ENCODE results near the gene FOXP1. TPM values are rescaled to one million over a fixed set of nuclear protein-coding genes. Genes with fewer than 3 reads are reported as not detected.

Gene FOXP1
- total RNA-seq, 1 donor from 2014 or later = 107 TPM

GRCh38 chr3:71536376-71536965, 47.1 kb downstream of the FOXP1 start:
- peak overlapping the region; percentile 93 for H3K27ac ChIP-seq (ENCODE audit: low read depth, low read length)
- Mint-ChIP-seq H3K36me3 (ENCODE audit: low read depth, unreplicated experiment) (peaks cover 21% of the 10 kb centered on the region), H3K4me1 (ENCODE audit: low read depth, unreplicated experiment) (peaks cover 65% of the 10 kb centered on the region), H3K27ac (ENCODE audit: unreplicated experiment) (peak overlapping the region; percentile 96), H3K9me3 (ENCODE audit: unreplicated experiment) (no peaks in the 10 kb centered on the region), H3K4me3 (ENCODE audit: unreplicated experiment) (no peak overlapping the region), H3K27me3 (ENCODE audit: low read depth, unreplicated experiment) (no peaks in the 10 kb centered on the region)
- no peaks in the 10 kb centered on the region for H3K36me3 ChIP-seq (ENCODE audit: insufficient read depth, low read length)
- FAIRE-seq (peak; percentile 20), DNase-seq (ENCODE audit: low read depth) (peak; percentile 93)
- H3K4me2 ChIP-seq (ENCODE audit: low read length) = peak overlapping the region; percentile 81
- H3K4me3 ChIP-seq (ENCODE audit: insufficient read depth, low read depth, low read length) = peak overlapping the region; percentile 40
- H3K9ac ChIP-seq (ENCODE audit: low read length) = peak overlapping the region; percentile 78
- H2AFZ ChIP-seq (ENCODE audit: low read depth, low read length) = no peak overlapping the region
- H3K27me3 ChIP-seq (ENCODE audit: insufficient read depth, low read length) = no peaks in the 10 kb centered on the region
- peaks cover 69% of the 10 kb centered on the region for H3K79me2 ChIP-seq (ENCODE audit: insufficient read depth, low read length)
- peaks cover 56% of the 10 kb centered on the region for H3K4me1 ChIP-seq (ENCODE audit: insufficient read depth, low read length)
- H4K20me1 ChIP-seq (ENCODE audit: insufficient read depth, low read length) = no peaks in the 10 kb centered on the region
- TF ChIP-seq, protein P1, sequence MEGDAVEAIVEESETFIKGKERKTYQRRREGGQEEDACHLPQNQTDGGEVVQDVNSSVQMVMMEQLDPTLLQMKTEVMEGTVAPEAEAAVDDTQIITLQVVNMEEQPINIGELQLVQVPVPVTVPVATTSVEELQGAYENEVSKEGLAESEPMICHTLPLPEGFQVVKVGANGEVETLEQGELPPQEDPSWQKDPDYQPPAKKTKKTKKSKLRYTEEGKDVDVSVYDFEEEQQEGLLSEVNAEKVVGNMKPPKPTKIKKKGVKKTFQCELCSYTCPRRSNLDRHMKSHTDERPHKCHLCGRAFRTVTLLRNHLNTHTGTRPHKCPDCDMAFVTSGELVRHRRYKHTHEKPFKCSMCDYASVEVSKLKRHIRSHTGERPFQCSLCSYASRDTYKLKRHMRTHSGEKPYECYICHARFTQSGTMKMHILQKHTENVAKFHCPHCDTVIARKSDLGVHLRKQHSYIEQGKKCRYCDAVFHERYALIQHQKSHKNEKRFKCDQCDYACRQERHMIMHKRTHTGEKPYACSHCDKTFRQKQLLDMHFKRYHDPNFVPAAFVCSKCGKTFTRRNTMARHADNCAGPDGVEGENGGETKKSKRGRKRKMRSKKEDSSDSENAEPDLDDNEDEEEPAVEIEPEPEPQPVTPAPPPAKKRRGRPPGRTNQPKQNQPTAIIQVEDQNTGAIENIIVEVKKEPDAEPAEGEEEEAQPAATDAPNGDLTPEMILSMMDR (IDR thresholded peaks at IDR 0.05; ENCODE audit: insufficient read depth, low read depth, low read length) = no peak
- TF ChIP-seq EZH2 (IDR thresholded peaks at IDR 0.05; ENCODE audit: insufficient read depth, low read length) = no peak
- H3K9me3 ChIP-seq (ENCODE audit: insufficient read depth, low read depth, low read length) = no peaks in the 10 kb centered on the region

GRCh38 chr3:71533588-71533987, 49.9 kb downstream of the FOXP1 start:
- Histone ChIP-seq H3K9me3 (ENCODE audit: insufficient read depth, low read depth, low read length) (no peaks in the 10 kb centered on the region), H3K79me2 (ENCODE audit: insufficient read depth, low read length) (peaks cover 72% of the 10 kb centered on the region), H3K4me1 (ENCODE audit: insufficient read depth, low read length) (peaks cover 52% of the 10 kb centered on the region), H3K4me3 (ENCODE audit: insufficient read depth, low read depth, low read length) (no peak overlapping the region), H3K9ac (ENCODE audit: low read length) (no peak overlapping the region), H3K4me2 (ENCODE audit: low read length) (no peak overlapping the region), H3K27me3 (ENCODE audit: insufficient read depth, low read length) (no peaks in the 10 kb centered on the region), H2AFZ (ENCODE audit: low read depth, low read length) (no peak overlapping the region), H3K27ac (ENCODE audit: low read depth, low read length) (no peak overlapping the region), H4K20me1 (ENCODE audit: insufficient read depth, low read length) (no peaks in the 10 kb centered on the region), H3K36me3 (ENCODE audit: insufficient read depth, low read length) (no peaks in the 10 kb centered on the region)
- peaks cover 23% of the 10 kb centered on the region for H3K36me3 Mint-ChIP-seq (ENCODE audit: low read depth, unreplicated experiment)
- no peaks in the 10 kb centered on the region for H3K27me3 Mint-ChIP-seq (ENCODE audit: low read depth, unreplicated experiment)
- TF ChIP-seq, protein P1 (IDR thresholded peaks at IDR 0.05; ENCODE audit: insufficient read depth, low read depth, low read length) = no peak
- no peak for TF ChIP-seq EZH2 (IDR thresholded peaks at IDR 0.05; ENCODE audit: insufficient read depth, low read length)
- no peaks in the 10 kb centered on the region for H3K9me3 Mint-ChIP-seq (ENCODE audit: unreplicated experiment)
- peaks cover 59% of the 10 kb centered on the region for H3K4me1 Mint-ChIP-seq (ENCODE audit: low read depth, unreplicated experiment)
- no peak for DNase-seq (ENCODE audit: low read depth)
- no peak overlapping the region for H3K4me3 Mint-ChIP-seq (ENCODE audit: unreplicated experiment)
- FAIRE-seq = no peak
- H3K27ac Mint-ChIP-seq (ENCODE audit: unreplicated experiment) = peak overlapping the region; percentile 42

- TF ChIP-seq, protein P1 (IDR thresholded peaks at IDR 0.05; ENCODE audit: insufficient read depth, low read depth, low read length) = no peak
- no peak for TF ChIP-seq EZH2 (IDR thresholded peaks at IDR 0.05; ENCODE audit: insufficient read depth, low read length)
- FAIRE-seq (no peak), DNase-seq (ENCODE audit: low read depth) (no peak)
- Mint-ChIP-seq H3K4me3 (ENCODE audit: unreplicated experiment) (no peak overlapping the region), H3K9me3 (ENCODE audit: unreplicated experiment) (no peaks in the 10 kb centered on the region), H3K27me3 (ENCODE audit: low read depth, unreplicated experiment) (no peaks in the 10 kb centered on the region), H3K27ac (ENCODE audit: unreplicated experiment) (peak overlapping the region; percentile 66), H3K36me3 (ENCODE audit: low read depth, unreplicated experiment) (peaks cover 23% of the 10 kb centered on the region), H3K4me1 (ENCODE audit: low read depth, unreplicated experiment) (peaks cover 59% of the 10 kb centered on the region)
- Histone ChIP-seq H3K4me1 (ENCODE audit: insufficient read depth, low read length) (peaks cover 54% of the 10 kb centered on the region), H3K4me3 (ENCODE audit: insufficient read depth, low read depth, low read length) (no peak overlapping the region), H3K4me2 (ENCODE audit: low read length) (peak overlapping the region; percentile 30), H3K79me2 (ENCODE audit: insufficient read depth, low read length) (peaks cover 80% of the 10 kb centered on the region), H3K27me3 (ENCODE audit: insufficient read depth, low read length) (no peaks in the 10 kb centered on the region), H3K27ac (ENCODE audit: low read depth, low read length) (peak overlapping the region; percentile 7), H4K20me1 (ENCODE audit: insufficient read depth, low read length) (no peaks in the 10 kb centered on the region), H3K36me3 (ENCODE audit: insufficient read depth, low read length) (no peaks in the 10 kb centered on the region), H3K9me3 (ENCODE audit: insufficient read depth, low read depth, low read length) (no peaks in the 10 kb centered on the region), H3K9ac (ENCODE audit: low read length) (no peak overlapping the region), H2AFZ (ENCODE audit: low read depth, low read length) (no peak overlapping the region)
Observed at GRCh38 chr3:71532639-71533395, 50.7 kb downstream of the FOXP1 start.

Data from astrocyte (in vitro differentiated cells and primary cell).